Testis (tissue), 2 donors: ENCODE measurements around the gene HSF5.

ENCODE experiments used
- CTCF ChIP-seq, 3 experiments: fragments of 450-650 bp in 2 of 3; fragments of 200-600 bp in 1 of 3; sonication (generic) in 1 of 3; IDR thresholded peaks; one replicate each; pipeline ENCODE4 v1.5.1; 2016 to 2019; ENCODE audit warnings: antibody characterized with exemption in 3 of 3, mild to moderate bottlenecking in 2 of 3, moderate library complexity in 1 of 3
- POLR2A ChIP-seq: fragments of 450-650 bp; IDR thresholded peaks from one replicate; pipeline ENCODE4 v1.6.1; 2017; ENCODE audit warnings: antibody characterized with exemption, mild to moderate bottlenecking, moderate library complexity

- TF ChIP-seq CTCF (IDR thresholded peaks at IDR 0.05) (no peak), POLR2A (no peak)
Observed at GRCh38 chr17:58373003-58373402, 115.2 kb downstream of the HSF5 start.
